Stimulated activated memory B cell treated with anti-CD40 and anti-IgM and Interleukin-4, amounts not matched to agents 10 μg/mL and 1 μg/mL and 100 μg/mL, for 72 hours (primary cell): ENCODE measurements around the gene DLGAP1.

ENCODE experiments used
- ATAC-seq: fragments of 150-1000 bp; cut with Tn5 transposase; 2 replicates; pipeline ENCODE4 v1.10.0; 2021
- H3K27ac Mint-ChIP-seq: one replicate; pipeline ENCODE4 v1.8.0; 2022; ENCODE audit warnings: mild to moderate bottlenecking, mixed read lengths
- H3K27me3 Mint-ChIP-seq: one replicate; pipeline ENCODE4 v1.8.0; 2022; ENCODE audit warnings: mixed read lengths
- H3K36me3 Mint-ChIP-seq: one replicate; pipeline ENCODE4 v1.8.0; 2022; ENCODE audit warnings: mixed read lengths
- H3K4me1 Mint-ChIP-seq: one replicate; pipeline ENCODE4 v1.8.0; 2022; ENCODE audit warnings: mixed read lengths
- H3K4me3 Mint-ChIP-seq: one replicate; pipeline ENCODE4 v1.8.0; 2022; ENCODE audit warnings: mild to moderate bottlenecking, moderate library complexity, mixed read lengths
- H3K9me3 Mint-ChIP-seq: one replicate; pipeline ENCODE4 v1.8.0; 2022; ENCODE audit warnings: mixed read lengths

DLGAP1 gene

DNA sequence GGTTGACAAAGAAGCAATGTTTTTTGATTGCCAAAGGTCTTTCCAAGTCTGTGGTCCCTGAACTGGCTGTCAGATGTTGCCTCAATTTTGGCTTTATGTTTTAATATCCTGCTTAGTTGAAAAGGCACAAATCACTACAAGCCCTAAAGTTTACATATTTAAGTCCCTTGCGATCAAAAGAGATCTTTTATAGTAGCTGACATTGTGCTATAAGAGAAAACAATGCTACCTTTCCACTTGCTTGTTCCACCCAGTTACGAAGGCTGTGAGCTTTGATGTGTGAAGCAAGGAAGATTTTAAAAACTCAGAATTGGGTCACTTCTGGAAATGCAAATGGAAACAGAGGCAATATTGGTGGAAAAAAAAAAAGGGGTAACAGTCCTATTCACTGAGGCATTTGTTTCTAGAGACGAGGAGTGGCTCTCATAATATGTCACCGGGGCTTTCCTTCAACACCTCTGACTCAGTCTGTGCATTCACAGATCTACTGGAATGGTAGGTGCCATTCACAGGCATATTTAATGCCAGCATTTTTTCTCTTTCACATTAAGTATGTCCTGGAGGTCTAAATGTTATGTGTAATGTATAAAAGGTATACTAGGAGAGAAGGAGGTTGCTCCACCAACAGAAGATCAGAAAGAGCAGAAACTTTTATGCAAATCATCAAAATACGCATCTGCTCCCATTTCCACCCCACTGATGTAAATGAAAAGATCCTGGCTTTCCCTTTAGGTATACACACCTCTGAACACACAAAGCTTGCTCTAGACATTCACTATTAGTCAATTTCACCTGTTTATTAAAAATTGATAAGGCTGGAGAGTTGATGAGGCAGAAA, 913.3 kb downstream of the DLGAP1 start:
- Mint-ChIP-seq H3K27me3 (no peaks in the 10 kb centered on the region), H3K36me3 (no peaks in the 10 kb centered on the region), H3K9me3 (no peaks in the 10 kb centered on the region), H3K4me3 (peak overlapping the region; percentile 9), H3K4me1 (peaks cover 26% of the 10 kb centered on the region), H3K27ac (peak overlapping the region; percentile 28)
- peak; percentile 96 for ATAC-seq

DNA sequence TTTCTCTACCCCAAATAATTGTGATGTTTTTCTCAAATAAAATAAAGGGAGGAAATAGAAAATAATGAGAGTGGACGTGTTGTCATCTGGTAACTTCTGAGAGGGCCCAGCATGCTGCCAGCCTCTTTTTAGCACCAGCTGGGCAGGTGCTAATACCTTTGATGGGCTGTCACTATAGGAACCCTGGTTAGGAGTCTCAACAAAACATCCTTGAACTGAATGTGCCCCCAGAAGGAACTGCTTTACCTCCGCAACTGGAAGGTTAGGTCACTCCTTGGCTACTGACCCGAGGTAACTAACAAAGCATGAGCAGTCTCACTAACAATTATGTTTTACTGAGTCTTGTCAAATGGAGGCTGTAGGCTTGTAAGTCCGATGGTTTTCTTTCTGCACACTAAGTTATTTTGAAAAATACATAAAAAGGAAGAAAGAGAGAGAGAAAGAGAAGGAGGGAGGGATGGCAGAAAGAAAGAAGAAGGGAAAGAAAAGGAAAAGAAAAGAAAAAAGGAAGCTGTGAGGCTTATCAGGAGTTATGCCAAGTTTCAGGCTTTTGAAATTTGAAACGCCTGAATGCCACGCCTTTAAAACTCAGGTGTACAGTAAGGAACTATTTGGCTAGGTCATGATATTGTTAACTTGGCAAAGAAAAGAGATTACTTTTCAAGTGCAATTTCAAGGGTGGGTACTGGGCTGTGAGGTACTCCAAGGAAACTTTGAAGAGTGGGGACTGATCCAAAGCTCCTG, 914.1 kb downstream of the DLGAP1 start:
- Mint-ChIP-seq H3K4me3 (no peak overlapping the region), H3K27me3 (no peaks in the 10 kb centered on the region), H3K9me3 (no peaks in the 10 kb centered on the region), H3K27ac (peak overlapping the region; percentile 28), H3K36me3 (no peaks in the 10 kb centered on the region), H3K4me1 (peaks cover 18% of the 10 kb centered on the region)
- no peak for ATAC-seq

DNA sequence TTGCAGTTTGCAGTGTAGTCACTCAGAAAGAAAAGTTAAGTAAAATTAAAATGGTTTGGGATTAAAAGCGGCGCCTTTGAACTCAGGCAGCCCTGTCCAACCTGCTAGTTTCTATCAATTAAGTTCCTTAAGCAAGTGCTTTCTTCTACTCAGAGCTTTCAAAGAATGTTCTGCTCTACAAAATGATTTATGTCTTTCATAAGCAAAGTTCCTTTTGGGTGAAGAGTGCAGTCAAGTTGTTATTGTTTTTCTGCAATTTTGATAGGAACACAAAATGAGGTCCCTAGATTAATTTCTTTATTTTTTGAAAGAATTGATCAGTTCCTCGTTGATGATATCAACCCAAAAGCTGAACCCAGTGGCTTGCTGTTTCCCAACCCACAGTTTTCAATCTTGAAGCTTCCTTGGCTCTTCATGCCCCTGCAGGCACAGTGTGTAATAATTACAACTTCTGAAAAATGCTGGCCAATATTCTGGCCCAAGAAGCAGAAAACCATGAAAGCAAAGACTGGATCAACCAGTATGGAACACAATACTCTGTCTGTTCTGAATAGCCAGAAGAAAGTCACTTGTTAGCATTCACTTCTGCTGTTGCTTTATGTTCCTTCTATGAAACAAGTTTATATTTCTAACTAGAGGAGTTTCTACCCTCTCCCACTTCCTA, 916.0 kb downstream of the DLGAP1 start:
- Mint-ChIP-seq H3K27me3 (no peaks in the 10 kb centered on the region), H3K4me1 (peaks cover 16% of the 10 kb centered on the region)

DNA sequence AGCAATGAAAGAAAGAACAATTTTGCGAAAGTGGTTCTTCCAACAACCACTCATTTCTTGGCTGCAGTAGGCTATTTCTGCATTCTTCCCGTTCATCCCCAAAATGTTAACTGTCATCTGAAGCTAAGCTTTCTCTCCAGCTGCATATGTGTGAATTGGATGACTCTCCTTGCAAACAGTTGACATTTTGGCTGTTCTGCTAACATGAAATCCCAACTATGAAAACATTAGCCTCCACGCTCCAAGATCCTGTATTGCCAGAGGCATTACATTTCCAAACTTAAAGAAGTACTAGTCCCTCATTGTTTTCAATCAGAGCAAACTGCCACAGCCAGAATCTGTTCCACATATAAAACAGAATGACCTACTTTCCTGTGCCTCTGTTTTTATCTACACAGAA, 916.7 kb downstream of the DLGAP1 start:
- no peaks in the 10 kb centered on the region for H3K9me3 Mint-ChIP-seq

More for the DNA sequence above, 916.0 kb downstream of the DLGAP1 start:
- Mint-ChIP-seq H3K4me3 (no peak overlapping the region), H3K27ac (no peak overlapping the region), H3K36me3 (no peaks in the 10 kb centered on the region), H3K9me3 (no peaks in the 10 kb centered on the region)
- no peak for ATAC-seq

DNA sequence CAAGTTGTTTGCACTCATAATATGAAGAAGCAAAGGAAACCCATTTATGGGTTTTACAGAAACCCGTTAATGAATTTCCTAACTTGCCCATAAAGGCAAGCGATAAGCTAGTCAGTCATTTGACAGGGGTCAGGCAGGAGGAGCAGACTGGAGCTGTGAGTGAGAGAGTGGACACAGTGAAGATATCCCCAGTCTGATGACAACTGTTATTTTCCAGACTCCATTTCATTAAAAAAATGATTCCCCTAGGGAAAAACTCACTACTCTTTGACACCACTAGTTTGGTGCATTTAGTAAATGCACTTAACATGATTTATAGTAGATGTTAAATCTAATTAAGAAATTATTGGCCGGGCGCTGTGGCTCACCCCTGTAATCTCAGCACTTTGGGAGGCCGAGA, 924.3 kb downstream of the DLGAP1 start:
- H3K27me3 Mint-ChIP-seq = no peaks in the 10 kb centered on the region
- H3K27ac Mint-ChIP-seq = no peak overlapping the region
- H3K9me3 Mint-ChIP-seq = no peaks in the 10 kb centered on the region

More for the DNA sequence above, 916.7 kb downstream of the DLGAP1 start:
- no peak for ATAC-seq
- H3K36me3 Mint-ChIP-seq = no peaks in the 10 kb centered on the region
- H3K27ac Mint-ChIP-seq = no peak overlapping the region
- no peak overlapping the region for H3K4me3 Mint-ChIP-seq
- H3K4me1 Mint-ChIP-seq = peaks cover 16% of the 10 kb centered on the region
- H3K27me3 Mint-ChIP-seq = no peaks in the 10 kb centered on the region

DNA sequence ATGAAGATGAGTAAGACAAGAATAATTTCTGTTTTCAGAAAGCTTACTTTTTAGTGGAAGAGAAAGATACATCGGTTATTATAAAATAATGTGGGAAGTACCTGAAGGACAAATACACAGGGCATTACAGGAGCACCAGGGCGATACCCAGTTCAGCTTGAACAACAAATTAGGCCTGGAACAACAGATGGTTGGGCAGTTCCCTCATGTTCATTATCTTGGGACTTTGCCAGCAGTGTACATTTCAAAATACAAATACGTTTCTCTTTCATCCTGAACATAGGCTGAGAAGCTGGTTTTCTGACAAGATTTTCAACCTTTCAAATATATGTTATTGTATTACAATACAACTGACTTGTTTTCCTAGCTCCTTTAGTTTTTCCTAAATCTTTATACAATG, 925.5 kb downstream of the DLGAP1 start:
- H3K4me3 Mint-ChIP-seq = no peak overlapping the region
- H3K4me1 Mint-ChIP-seq = peaks cover 16% of the 10 kb centered on the region
- ATAC-seq = no peak
- H3K27ac Mint-ChIP-seq = no peak overlapping the region
- H3K9me3 Mint-ChIP-seq = no peaks in the 10 kb centered on the region
- no peaks in the 10 kb centered on the region for H3K27me3 Mint-ChIP-seq
- no peaks in the 10 kb centered on the region for H3K36me3 Mint-ChIP-seq

More for the DNA sequence above, 924.3 kb downstream of the DLGAP1 start:
- no peaks in the 10 kb centered on the region for H3K36me3 Mint-ChIP-seq
- no peak for ATAC-seq
- no peak overlapping the region for H3K4me3 Mint-ChIP-seq
- peaks cover 12% of the 10 kb centered on the region for H3K4me1 Mint-ChIP-seq

DNA sequence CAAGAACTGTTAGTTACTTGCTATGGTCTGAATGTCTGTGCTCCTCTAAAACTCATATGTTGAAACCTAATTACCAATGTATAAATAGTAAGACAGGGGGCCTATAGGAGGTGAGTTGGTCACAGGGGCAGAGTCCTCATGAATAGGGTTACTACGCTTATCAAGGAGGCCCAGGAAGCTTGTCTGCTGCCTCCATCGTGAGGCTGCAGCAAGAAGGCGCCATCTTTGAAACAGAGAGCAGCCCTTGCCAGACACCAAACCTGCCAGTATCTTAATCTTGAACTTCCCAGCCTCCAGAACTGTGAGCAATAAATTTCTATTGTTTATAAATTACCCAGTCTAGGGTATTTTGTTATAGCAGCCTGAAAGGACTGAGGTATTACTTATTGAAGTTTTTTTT, 926.0 kb downstream of the DLGAP1 start:
- Mint-ChIP-seq H3K9me3 (no peaks in the 10 kb centered on the region), H3K27me3 (no peaks in the 10 kb centered on the region), H3K4me1 (peaks cover 16% of the 10 kb centered on the region), H3K36me3 (no peaks in the 10 kb centered on the region), H3K27ac (no peak overlapping the region), H3K4me3 (no peak overlapping the region)
- ATAC-seq = no peak

DNA sequence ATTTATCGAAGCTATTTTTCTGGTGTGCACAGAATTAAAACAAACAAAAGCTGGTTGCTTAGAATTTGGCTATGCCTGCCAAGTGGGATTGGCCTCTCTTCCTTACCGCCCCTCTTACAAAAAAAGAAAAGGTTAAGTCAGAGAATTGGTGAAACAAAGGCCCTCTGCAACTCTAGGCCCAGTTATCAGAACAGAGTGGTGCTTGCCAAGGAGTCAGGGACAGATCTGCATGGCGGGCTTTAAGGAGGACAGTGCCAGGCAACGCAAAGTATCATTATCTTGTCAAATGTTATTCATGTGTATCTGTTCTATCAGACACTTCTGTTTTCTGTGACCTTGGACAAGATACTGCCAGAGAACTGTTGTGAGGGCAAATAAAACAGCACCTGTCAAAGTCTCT, 926.9 kb downstream of the DLGAP1 start:
- no peaks in the 10 kb centered on the region for H3K9me3 Mint-ChIP-seq
- no peaks in the 10 kb centered on the region for H3K27me3 Mint-ChIP-seq
- no peaks in the 10 kb centered on the region for H3K36me3 Mint-ChIP-seq
- peaks cover 16% of the 10 kb centered on the region for H3K4me1 Mint-ChIP-seq
- no peak overlapping the region for H3K4me3 Mint-ChIP-seq
- no peak overlapping the region for H3K27ac Mint-ChIP-seq
- ATAC-seq = no peak

DNA sequence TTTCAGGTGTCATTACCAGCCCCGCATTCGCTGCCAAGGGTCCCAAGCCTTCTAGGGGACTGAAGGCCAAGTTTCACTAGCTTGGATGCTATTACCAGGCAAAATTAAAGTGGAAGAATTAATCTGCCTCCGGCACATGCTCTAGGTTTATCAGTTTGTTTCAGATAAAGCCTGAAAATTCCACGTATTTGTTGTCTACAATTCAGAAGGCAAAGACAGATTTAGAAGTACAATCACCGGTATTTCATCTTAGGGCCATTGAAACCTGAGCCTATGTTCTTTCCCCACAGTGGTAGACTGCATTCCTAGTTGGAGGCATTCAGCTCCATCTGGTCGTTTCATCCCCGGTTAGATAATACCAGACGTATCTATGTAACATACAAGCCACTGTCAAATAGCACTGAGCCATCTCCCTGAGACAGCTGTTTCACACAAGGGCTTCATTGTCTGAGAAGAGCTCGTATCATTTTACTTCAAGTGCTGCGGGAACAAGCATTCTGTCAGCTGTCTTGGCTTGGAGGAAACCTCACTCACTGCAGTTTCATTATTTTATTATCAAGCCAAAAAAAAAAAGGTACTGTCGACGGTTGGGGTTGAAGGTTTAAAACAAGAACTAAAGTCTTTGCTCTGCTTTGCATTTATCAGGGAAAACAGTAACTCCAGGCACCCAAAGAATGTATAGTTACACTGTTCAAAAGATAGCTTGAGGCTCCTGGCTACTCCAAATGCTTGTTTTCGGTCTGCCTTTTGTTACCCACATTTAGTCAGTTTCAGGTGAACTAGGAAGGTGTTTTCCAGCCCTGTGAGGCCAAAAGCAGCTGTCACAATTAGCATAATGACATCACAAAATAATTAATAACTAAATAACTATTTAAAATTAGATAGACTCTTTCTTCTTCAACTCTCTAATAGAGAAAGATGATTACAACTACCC, 928.4 kb downstream of the DLGAP1 start:
- H3K27ac Mint-ChIP-seq = peak overlapping the region; percentile 76
- peak overlapping the region; percentile 31 for H3K4me3 Mint-ChIP-seq
- no peak for ATAC-seq
- no peaks in the 10 kb centered on the region for H3K36me3 Mint-ChIP-seq
- H3K27me3 Mint-ChIP-seq = no peaks in the 10 kb centered on the region
- peaks cover 16% of the 10 kb centered on the region for H3K4me1 Mint-ChIP-seq
- peaks cover 2% of the 10 kb centered on the region for H3K9me3 Mint-ChIP-seq

DNA sequence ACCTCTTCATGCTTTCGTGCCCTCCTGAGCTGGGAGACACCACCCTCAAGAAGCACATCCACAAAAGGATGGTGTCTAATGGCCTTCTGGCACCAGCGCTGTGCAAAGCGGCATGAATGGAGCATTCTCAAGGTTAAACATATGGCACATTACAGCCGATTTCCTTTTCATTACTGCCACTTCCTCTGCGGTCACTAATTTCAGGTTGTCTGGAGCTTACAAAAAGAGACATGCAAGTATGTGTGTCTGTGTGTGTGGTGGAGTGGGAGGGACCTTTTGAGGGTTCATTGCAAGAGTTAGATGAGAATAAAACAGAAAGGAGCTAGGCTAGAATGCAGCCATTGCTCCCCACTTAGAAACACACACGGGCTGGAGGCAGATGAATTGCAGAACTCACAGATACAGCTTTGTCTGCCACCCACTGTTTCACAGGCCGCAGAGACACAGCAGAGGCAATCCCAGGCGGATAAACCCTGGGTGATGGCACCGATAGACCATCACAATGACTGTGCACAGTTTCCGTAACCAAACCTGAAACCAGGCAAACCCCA, 929.2 kb downstream of the DLGAP1 start:
- Mint-ChIP-seq H3K9me3 (peaks cover 2% of the 10 kb centered on the region), H3K36me3 (no peaks in the 10 kb centered on the region), H3K27me3 (no peaks in the 10 kb centered on the region), H3K27ac (peak overlapping the region; percentile 76), H3K4me1 (peaks cover 16% of the 10 kb centered on the region), H3K4me3 (peak overlapping the region; percentile 28)
- ATAC-seq = peak; percentile 88

DNA sequence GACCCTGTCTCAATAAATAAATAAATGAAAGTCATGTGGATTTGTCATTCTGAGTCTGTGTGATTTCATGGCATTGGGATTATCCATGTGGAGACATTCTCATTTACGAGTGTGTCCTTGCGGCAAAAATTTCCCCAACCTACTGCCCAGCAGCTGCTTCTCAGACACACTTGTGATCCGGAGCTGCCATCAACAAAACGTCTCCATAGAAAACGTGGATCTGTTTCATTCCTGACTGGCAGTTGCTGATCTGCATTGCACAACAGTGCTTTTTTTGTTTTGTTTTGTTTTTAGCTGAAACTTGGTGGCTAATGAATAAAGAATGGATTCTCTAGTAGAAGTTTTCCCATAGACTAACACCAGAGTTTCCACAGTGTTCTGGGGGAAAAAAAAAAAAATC, 930.4 kb downstream of the DLGAP1 start:
- Mint-ChIP-seq H3K9me3 (peaks cover 2% of the 10 kb centered on the region), H3K4me3 (no peak overlapping the region), H3K27ac (no peak overlapping the region), H3K36me3 (no peaks in the 10 kb centered on the region), H3K4me1 (peaks cover 16% of the 10 kb centered on the region), H3K27me3 (no peaks in the 10 kb centered on the region)
- ATAC-seq = no peak

DNA sequence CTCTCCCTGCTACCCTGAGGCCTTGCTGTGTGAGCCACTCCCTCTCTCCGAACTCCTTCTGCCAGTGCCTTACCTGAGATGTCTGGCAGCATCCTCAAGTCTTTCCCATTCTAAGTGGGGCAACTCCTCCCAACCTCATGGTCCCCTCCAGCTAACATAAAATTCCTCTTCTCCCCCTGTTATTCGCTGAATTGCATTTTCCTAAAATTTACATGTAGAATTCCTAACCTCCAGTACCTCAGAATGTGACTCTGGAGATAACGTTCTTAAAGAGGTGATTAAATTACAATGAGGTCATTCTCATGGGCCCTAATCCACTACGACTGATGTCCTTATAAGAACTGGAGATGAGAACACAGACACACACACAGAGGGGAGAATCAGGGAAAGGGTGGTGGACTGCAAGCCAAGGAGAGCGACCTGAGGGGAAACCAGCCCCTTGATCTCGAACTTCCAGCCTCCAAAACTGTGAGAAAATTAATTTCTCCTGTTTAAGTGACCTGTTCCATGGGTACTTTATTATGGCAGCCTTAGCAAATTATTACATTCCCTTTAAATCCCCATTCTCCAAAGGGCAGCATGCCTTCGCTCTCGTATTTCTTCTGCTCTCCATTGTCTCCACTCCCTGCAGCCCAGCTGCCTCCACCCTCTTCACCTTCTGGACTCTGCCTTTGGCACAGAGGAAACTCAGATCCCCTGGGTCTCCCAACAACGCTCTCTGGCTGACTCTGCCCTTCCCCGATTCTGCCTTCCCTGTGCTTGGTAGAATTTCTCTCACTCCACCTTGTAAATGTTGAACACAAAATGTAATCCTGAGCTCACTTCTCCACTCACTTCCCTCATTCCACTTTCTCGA, 934.6 kb downstream of the DLGAP1 start:
- no peak overlapping the region for H3K4me3 Mint-ChIP-seq
- no peaks in the 10 kb centered on the region for H3K36me3 Mint-ChIP-seq
- peaks cover 1% of the 10 kb centered on the region for H3K4me1 Mint-ChIP-seq
- ATAC-seq = no peak
- no peak overlapping the region for H3K27ac Mint-ChIP-seq
- H3K27me3 Mint-ChIP-seq = no peaks in the 10 kb centered on the region
- H3K9me3 Mint-ChIP-seq = peaks cover 2% of the 10 kb centered on the region

DNA sequence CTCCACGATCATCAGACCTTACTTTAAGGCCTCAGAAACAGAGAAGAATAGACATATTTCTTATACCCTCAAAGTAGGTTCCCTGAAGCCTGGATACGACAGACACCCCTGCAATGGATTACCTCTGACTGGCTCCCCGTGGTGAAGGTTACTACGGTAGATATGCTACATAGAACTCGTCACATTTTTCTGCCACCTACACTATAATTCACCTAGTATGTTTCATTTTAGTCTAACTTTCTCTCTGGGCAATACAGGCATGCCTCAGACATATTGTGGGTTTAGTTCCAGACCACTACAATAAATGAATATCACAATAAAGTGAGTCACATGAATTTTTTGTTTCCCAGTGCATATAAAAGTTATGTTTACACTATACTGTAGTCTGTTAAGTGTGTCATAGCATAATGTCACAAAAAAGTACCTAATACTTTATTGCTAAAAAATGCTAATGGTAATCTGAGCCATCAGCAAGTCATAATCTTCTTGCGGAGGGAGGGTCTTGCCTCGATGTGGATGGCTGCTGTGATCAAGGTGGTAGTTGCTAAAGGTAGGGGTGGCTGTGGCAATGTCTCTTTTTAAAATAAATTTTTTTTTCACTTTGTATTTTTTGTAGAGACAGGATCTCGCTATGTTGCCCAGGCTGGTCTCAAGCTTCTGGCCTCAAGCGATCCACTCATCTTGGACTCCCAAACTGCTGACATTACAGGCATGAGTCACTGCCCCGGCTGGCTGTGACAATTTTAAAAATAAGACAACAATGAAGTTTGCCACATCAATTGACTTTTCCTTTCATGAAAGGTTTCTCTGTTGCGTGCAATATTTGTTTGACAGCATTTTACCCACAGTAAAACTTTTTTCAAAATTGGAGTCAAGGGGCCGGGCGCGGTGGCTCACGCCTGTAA, 940.5 kb downstream of the DLGAP1 start:
- ATAC-seq = no peak
- H3K4me3 Mint-ChIP-seq = no peak overlapping the region
- H3K9me3 Mint-ChIP-seq = no peaks in the 10 kb centered on the region
- H3K36me3 Mint-ChIP-seq = no peaks in the 10 kb centered on the region
- H3K27me3 Mint-ChIP-seq = no peaks in the 10 kb centered on the region
- H3K27ac Mint-ChIP-seq = no peak overlapping the region
- peaks cover 21% of the 10 kb centered on the region for H3K4me1 Mint-ChIP-seq
